HUES6 (cell line): ENCODE data around the gene MTERF2.

ENCODE experiments used
- H3K27ac ChIP-seq: 2 replicates; pipeline ENCODE4 v1.7.0; 2013; ENCODE audit warnings: low read depth, mild to moderate bottlenecking, low read length, inconsistent platforms
- H3K27me3 ChIP-seq: 2 replicates; pipeline ENCODE4 v1.6.1; 2013; ENCODE audit warnings: low read length; ENCODE audit not compliant: control insufficient read depth, insufficient read depth
- H3K36me3 ChIP-seq: 2 replicates; pipeline ENCODE4 v1.6.1; 2013; ENCODE audit warnings: low read length; ENCODE audit not compliant: control insufficient read depth, insufficient read depth
- H3K4me1 ChIP-seq: 2 replicates; pipeline ENCODE4 v1.6.1; 2013; ENCODE audit warnings: low read length; ENCODE audit not compliant: control insufficient read depth, insufficient read depth
- H3K4me3 ChIP-seq: 2 replicates; pipeline ENCODE4 v1.5.1; 2013; ENCODE audit warnings: low read depth, low read length
- H3K9ac ChIP-seq: one replicate; pipeline ENCODE4 v1.6.1; 2013; ENCODE audit warnings: mild to moderate bottlenecking, low read length
- H3K9me3 ChIP-seq: 2 replicates; pipeline ENCODE4 v1.6.1; 2013; ENCODE audit warnings: low read depth, low read length; ENCODE audit not compliant: control insufficient read depth, insufficient read depth

The MTERF2 gene

GRCh38 chr12:106953352-106954250, 33.3 kb downstream of the MTERF2 start:
- H3K27ac ChIP-seq, result no peak overlapping the region
- H3K27me3 ChIP-seq, result peaks cover 12% of the 10 kb centered on the region; the same call in 1 of the 2 replicates
- H3K4me1 ChIP-seq, result peaks cover 4% of the 10 kb centered on the region; the same call in 1 of the 2 replicates
- H3K9ac ChIP-seq, result no peak overlapping the region
- H3K36me3 ChIP-seq, result no peaks in the 10 kb centered on the region
- peaks cover 13% of the 10 kb centered on the region for H3K9me3 ChIP-seq
- H3K4me3 ChIP-seq, result no peak overlapping the region

DNA sequence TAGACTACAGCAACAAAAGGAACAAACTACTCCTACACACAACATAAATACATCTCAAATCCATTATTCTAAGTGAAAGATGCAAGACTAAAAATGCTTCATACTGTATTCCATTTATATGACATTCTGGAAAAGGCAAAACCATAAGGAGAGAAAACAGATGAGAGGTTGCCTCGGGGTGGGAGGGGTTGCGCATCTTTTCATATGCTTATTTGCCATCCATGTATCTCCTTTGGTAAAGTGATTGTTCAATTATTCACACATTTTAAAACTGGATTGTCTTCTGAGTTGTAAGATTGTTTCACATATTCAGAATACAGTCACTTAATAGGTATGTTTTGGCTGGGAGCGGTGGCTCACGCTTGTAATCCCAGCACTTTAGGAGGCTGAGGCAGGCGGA, 36.4 kb downstream of the MTERF2 start:
- no peaks in the 10 kb centered on the region for H3K4me1 ChIP-seq
- H3K9ac ChIP-seq, result no peak overlapping the region
- no peaks in the 10 kb centered on the region for H3K36me3 ChIP-seq
- no peak overlapping the region for H3K27ac ChIP-seq
- H3K9me3 ChIP-seq, result peaks cover 35% of the 10 kb centered on the region
- H3K27me3 ChIP-seq, result peaks cover 12% of the 10 kb centered on the region; the same call in 1 of the 2 replicates
- no peak overlapping the region for H3K4me3 ChIP-seq

GRCh38 chr12:106947461-106947860, 39.5 kb downstream of the MTERF2 start:
- Histone ChIP-seq H3K27ac (no peak overlapping the region), H3K4me3 (no peak overlapping the region), H3K36me3 (no peaks in the 10 kb centered on the region), H3K9me3 (peaks cover 53% of the 10 kb centered on the region), H3K9ac (no peak overlapping the region), H3K4me1 (no peaks in the 10 kb centered on the region), H3K27me3 (no peaks in the 10 kb centered on the region)

GRCh38 chr12:106945261-106945851, 41.6 kb downstream of the MTERF2 start:
- Histone ChIP-seq H3K27ac (no peak overlapping the region), H3K27me3 (no peaks in the 10 kb centered on the region), H3K4me1 (no peaks in the 10 kb centered on the region), H3K9ac (no peak overlapping the region), H3K9me3 (peaks cover 53% of the 10 kb centered on the region), H3K4me3 (no peak overlapping the region), H3K36me3 (no peaks in the 10 kb centered on the region)

GRCh38 chr12:106942775-106943174, 44.2 kb downstream of the MTERF2 start:
- no peak overlapping the region for H3K9ac ChIP-seq
- H3K36me3 ChIP-seq, result no peaks in the 10 kb centered on the region
- H3K9me3 ChIP-seq, result peaks cover 37% of the 10 kb centered on the region
- H3K27me3 ChIP-seq, result no peaks in the 10 kb centered on the region
- no peaks in the 10 kb centered on the region for H3K4me1 ChIP-seq
- no peak overlapping the region for H3K4me3 ChIP-seq
- H3K27ac ChIP-seq, result no peak overlapping the region

DNA sequence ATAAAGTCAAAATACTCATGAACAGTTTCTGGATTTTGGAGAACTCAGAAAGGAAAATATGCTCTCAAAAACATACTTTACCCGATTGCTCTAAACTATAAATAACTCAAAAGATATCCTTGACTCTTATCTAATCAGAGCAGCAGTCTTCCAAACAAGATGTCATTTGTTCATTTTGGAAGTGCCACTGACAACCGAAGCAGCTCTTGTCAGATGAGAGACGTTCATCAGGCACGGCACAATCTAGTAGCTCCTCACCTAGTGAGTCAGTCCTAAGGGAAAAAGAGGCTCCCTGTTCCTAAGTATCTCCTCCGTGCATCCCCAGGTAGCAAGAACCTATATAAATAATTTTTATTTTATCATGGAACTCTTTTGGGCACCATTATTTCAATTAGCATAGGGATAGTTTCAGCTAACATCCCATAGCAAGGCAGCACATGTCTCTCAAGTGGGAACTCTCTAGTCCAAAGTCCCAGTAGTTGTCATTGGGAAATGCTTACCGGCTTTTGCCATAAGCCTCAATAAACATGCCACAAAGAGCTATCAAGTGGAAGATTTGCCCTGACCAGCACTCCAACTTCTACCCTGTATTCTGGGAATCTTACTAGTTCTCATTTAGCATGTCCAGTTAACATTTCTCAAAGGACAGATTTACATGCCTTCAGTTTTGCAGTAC, 45.3 kb downstream of the MTERF2 start:
- Histone ChIP-seq H3K27me3 (no peaks in the 10 kb centered on the region), H3K9ac (no peak overlapping the region), H3K9me3 (peaks cover 29% of the 10 kb centered on the region), H3K4me3 (no peak overlapping the region), H3K4me1 (no peaks in the 10 kb centered on the region), H3K36me3 (no peaks in the 10 kb centered on the region), H3K27ac (no peak overlapping the region)

DNA sequence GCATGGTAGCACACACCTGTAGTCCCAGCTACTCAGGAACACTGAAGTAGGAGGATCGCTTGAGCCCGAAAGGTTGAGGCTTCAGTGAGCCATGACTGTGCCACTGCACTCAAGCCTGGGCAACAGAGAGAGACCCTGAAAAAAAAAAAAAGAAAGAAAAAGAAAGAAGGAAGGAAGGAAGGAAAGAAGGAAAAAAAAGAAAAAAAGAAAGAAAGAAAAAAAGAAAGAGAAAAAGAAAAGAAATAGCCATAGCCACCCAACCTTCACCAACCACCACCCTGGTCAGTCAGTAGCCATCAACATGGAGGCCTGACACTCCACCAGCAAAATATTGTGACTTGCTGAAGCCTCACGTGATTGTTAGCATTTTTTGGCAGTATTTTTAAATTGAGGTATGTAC, 52.7 kb downstream of the MTERF2 start:
- H3K9me3 ChIP-seq, result no peaks in the 10 kb centered on the region
- H3K4me1 ChIP-seq, result no peaks in the 10 kb centered on the region
- no peak overlapping the region for H3K4me3 ChIP-seq
- no peaks in the 10 kb centered on the region for H3K36me3 ChIP-seq
- no peak overlapping the region for H3K9ac ChIP-seq
- H3K27ac ChIP-seq, result no peak overlapping the region
- H3K27me3 ChIP-seq, result no peaks in the 10 kb centered on the region
